ENCODE results near the gene TANGO6.

The TANGO6 gene

DNA sequence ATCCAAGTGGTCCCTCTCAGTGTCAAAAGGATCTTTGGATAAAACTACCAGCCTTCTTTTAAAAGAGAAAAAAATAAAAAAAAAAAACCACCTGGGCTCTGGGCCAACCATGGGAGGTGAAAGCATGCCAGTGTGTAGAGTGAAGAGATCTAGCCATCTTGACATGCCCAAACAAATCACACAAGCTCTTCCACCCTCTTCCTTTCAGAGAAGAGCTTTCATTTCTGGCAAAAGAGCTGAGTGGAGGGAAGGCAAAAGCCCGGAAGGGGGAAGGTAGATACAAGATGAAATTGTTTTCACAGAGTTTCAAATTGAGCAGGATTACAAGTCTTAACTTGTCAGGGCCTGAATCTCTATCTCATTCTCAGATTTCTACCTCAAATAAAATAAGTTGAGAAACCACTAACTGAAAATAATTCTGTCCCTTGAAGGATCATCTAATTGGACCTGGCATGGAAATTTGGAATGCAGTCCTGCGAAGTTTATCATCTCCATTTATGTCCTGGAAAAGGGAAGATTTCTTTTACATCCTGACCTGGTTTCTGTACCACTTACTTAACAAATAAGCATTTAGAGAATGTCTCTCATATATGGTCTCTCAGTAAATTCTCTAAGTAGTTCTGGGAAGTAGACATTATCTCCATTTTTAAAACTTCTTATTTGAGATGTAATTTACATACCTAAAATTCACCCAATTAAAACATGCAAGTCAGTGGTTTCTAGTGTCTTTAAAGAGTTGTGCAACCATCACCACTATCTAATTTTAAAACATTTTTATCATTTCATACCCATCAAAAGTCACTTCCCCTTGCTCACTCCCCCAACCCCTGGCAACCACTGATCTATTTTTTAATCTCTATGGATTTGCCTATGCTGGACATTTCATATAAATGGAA, 93.7 kb downstream of the TANGO6 start:
- TF ChIP-seq, protein P1, sequence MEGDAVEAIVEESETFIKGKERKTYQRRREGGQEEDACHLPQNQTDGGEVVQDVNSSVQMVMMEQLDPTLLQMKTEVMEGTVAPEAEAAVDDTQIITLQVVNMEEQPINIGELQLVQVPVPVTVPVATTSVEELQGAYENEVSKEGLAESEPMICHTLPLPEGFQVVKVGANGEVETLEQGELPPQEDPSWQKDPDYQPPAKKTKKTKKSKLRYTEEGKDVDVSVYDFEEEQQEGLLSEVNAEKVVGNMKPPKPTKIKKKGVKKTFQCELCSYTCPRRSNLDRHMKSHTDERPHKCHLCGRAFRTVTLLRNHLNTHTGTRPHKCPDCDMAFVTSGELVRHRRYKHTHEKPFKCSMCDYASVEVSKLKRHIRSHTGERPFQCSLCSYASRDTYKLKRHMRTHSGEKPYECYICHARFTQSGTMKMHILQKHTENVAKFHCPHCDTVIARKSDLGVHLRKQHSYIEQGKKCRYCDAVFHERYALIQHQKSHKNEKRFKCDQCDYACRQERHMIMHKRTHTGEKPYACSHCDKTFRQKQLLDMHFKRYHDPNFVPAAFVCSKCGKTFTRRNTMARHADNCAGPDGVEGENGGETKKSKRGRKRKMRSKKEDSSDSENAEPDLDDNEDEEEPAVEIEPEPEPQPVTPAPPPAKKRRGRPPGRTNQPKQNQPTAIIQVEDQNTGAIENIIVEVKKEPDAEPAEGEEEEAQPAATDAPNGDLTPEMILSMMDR (IDR thresholded peaks at IDR 0.05) = no peak

DNA sequence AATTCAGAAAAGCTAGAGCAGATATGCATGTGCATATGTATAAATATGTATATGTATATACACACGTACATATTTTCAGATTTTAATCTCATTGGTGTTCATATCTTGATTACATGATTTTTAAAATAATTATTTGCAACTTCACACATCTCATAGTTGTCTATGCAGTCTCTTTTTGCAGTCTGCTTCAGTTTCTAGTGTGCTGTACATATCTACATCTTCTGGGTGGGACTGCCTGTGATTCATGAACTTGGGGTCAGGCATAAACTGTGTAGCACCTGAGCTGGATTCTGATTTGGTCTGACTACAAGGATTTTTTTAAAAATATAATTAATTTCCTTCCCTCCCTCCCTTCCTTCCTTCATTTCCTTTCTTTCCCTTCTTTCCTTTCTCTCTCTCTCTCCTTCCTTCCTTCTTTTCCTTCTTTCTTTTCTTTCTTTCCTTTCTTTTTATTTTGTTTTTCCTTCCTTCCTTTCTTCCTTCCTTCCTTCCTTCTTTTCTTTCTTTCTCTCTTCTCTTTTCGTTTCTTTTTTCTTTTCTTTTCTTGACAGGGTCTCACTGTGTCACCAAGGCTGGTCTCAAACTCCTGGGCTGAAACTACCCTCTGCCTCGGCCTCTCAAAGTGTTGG, 96.5 kb downstream of the TANGO6 start:
- TF ChIP-seq, protein P1 (IDR thresholded peaks at IDR 0.05) = no peak

DNA sequence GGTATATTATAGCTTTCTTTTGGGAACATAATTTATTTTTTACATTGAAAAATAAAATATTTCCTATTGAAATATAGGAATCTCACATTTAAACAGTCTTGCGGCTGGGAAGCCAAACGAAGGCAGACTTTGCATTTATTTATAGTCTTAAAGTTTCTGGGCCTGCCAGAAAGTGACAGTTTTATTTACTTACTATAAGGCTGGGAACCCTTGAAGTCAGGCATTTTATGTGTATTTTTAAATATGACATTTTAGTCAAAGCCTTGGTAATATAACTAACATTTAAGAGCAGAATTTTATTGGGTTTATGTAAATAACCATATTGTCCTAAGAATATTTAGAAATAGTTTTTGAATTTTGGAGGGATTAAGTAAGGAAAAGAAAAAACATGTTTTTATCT, 97.5 kb downstream of the TANGO6 start:
- TF ChIP-seq, protein P1 (IDR thresholded peaks at IDR 0.05) = no peak

DNA sequence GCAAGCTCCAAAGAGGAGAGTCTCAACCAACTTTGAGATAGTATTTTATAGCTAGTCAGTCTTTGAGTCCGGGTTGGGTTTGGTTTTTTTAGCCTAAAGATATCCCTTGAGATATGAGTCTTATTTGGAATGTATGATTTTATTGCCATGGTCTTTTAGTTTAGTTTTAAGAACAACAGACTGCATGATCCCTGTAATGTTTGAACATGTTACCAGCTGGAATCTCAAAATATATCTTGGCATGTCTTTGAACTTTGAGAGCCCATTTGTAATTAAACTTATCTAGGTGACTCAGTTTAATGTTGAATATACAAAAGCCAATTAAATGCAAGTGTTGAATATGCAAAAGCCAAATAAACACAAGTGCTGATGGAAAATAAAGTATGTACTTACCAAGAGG, 100.6 kb downstream of the TANGO6 start:
- TF ChIP-seq, protein P1 (IDR thresholded peaks at IDR 0.05) = no peak

DNA sequence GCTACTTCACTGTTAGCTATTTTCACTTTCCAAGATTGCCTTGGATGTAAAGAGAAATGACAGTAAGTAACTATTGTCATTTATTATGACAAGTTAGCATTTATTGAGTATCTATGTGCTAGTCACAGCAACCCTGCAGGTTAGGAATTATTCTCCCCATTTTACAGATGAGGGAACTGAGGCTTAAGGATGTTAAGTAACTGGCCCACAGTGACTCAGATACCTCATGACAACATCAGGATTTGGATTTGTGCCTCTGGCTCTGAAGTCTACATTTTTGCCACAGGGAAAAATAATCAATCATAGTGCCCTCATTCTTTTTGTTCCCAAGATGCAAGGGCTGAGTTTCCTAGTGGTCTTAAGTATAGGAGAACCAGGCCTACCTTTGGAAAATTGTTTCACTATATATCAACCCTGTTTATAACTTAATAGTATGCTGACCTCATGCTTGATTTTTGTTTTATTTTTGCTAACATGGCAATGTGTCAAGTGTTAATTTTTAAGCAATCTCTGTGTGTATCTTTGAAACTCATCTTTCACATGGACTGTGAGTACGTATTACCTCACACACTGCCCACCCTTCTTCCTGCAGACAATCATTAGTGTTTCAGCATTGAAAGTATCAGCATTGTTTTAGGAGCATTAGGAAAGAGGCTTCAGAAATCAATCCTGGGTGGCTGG, 105.0 kb downstream of the TANGO6 start:
- TF ChIP-seq, protein P1 (IDR thresholded peaks at IDR 0.05) = no peak

DNA sequence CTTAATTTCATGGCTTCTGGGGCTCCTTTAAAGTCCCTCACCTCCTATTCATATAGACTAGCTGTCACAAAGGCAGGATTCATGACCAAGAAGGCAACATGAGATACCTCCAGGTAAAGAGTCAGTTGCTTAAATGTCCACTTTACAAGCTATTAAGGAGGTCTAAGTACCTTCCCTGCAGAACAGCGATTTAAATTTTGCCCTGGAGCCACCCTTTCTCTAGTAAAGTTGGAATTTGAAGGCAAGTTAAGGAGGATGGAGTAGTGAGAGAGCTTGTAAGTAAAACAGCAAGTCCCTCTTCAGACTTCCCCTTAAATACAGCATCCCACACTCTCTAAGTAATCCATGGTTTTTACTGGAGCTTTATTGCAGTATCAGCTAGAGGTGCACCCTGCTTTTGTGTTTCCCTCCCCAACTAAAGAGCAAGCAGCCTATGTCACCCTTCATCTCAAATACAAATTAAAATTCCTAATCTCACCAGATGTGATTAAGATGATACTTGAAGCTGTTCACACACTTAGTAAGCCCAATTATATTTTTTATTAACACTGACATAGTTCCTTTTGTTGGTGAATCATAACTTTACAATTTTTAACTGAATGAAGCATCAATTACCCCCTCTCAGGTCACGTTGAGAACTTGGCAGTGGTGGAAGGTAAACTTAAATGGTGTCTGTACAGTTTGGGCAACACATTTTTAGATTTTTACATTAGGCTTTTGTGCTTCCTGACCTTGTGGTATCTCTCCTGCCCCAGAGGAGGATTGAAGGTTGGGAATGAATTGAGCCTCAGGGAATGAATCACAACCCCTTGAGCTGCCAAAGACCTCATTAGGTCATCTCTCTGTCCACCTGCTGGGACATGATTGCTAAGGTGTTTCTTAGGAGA, 108.9 kb downstream of the TANGO6 start:
- TF ChIP-seq, protein P1 (IDR thresholded peaks at IDR 0.05) = no peak

Measured in LNCAP (cell line).